ENCODE results near the gene SH3RF1.

The SH3RF1 gene

GRCh38 chr4:169158046-169158445 lies 112.7 kb downstream of the SH3RF1 start:
- DNase-seq, result no peak

GRCh38 chr4:169156392-169156791 lies 114.4 kb downstream of the SH3RF1 start:
- no peak for DNase-seq

GRCh38 chr4:169154121-169154520 lies 116.6 kb downstream of the SH3RF1 start:
- no peak for DNase-seq

- DNase-seq, result no peak
Observed at GRCh38 chr4:169153481-169154087, 117.2 kb downstream of the SH3RF1 start.

GRCh38 chr4:169152899-169153298 lies 117.9 kb downstream of the SH3RF1 start:
- no peak for DNase-seq

GRCh38 chr4:169152098-169152497 lies 118.7 kb downstream of the SH3RF1 start:
- no peak for DNase-seq

GRCh38 chr4:169151671-169152070 lies 119.1 kb downstream of the SH3RF1 start:
- DNase-seq, result no peak

- DNase-seq, result no peak
Observed at GRCh38 chr4:169150806-169151205, 120.0 kb downstream of the SH3RF1 start.

- no peak for DNase-seq
Observed at GRCh38 chr4:169148885-169149284, 121.9 kb downstream of the SH3RF1 start.

GRCh38 chr4:169147191-169147590 lies 123.6 kb downstream of the SH3RF1 start:
- no peak for DNase-seq

GRCh38 chr4:169144061-169144600 lies 126.6 kb downstream of the SH3RF1 start:
- no peak for DNase-seq

GRCh38 chr4:169143335-169143734 lies 127.4 kb downstream of the SH3RF1 start:
- DNase-seq, result no peak

- DNase-seq, result no peak
Observed at GRCh38 chr4:169142906-169143305, 127.8 kb downstream of the SH3RF1 start.

GRCh38 chr4:169142391-169142790 lies 128.4 kb downstream of the SH3RF1 start:
- no peak for DNase-seq

- no peak for DNase-seq
Observed at GRCh38 chr4:169139021-169139420, 131.7 kb downstream of the SH3RF1 start.

GRCh38 chr4:169137558-169137920 lies 133.2 kb downstream of the SH3RF1 start:
- no peak for DNase-seq

- DNase-seq, result no peak
Observed at GRCh38 chr4:169136796-169137557, 133.8 kb downstream of the SH3RF1 start.

GRCh38 chr4:169136330-169136729 lies 134.4 kb downstream of the SH3RF1 start:
- DNase-seq, result no peak

GRCh38 chr4:169135776-169136175 lies 135.0 kb downstream of the SH3RF1 start:
- DNase-seq, result no peak

- DNase-seq, result no peak
Observed at GRCh38 chr4:169133932-169134331, 136.8 kb downstream of the SH3RF1 start.

- no peak for DNase-seq
Observed at GRCh38 chr4:169132561-169133305, 138.0 kb downstream of the SH3RF1 start.

- DNase-seq, result no peak
Observed at GRCh38 chr4:169131556-169132208, 139.1 kb downstream of the SH3RF1 start.

- no peak for DNase-seq
Observed at GRCh38 chr4:169128902-169129301, 141.9 kb downstream of the SH3RF1 start.
